H1 (cell line): ENCODE results near the gene IQCE. TPM values are rescaled to one million over a fixed set of nuclear protein-coding genes. Genes with fewer than 3 reads are reported as not detected.

Source experiments
- CTCF ChIA-PET: fragments of 300-600 bp; sonication (Branson Sonifier 250); formaldehyde crosslinking; loops from one replicate; lab custom pipeline; 2021; ENCODE audit not compliant: partially characterized antibody; lab: Charles Lee
- POLR2A ChIA-PET: fragments of 300-600 bp; sonication (Branson Sonifier 250); formaldehyde crosslinking; loops from one replicate; lab custom pipeline; 2021; ENCODE audit warnings: inconsistent platforms; ENCODE audit not compliant: partially characterized antibody; lab: Charles Lee
- DNase-seq, 2 experiments: peaks; one replicate each; pipeline versions ENCODE4 v3.0.0 to v3.0.0-alpha.2; 2010 to 2022; ENCODE audit warnings: low spot score in 2 of 2, low read depth in 1 of 2, mixed read lengths in 1 of 2
- FAIRE-seq: peaks from 2 replicates; lab custom pipeline; 2011; peaks lifted over from hg19 to GRCh38; lab: Jason Lieb, UNC
- H2AFZ ChIP-seq: 2 replicates; pipeline ENCODE4 v1.8.1; 2012; ENCODE audit warnings: low read length, inconsistent platforms
- H2AK5ac ChIP-seq: 2 replicates; pipeline ENCODE4 v1.6.1; 2013; ENCODE audit warnings: low read depth, low read length
- H2BK120ac ChIP-seq: replicated peaks from 2 replicates; pipeline ENCODE3; 2013; ENCODE audit warnings: low read depth, low read length, inconsistent platforms
- H2BK12ac ChIP-seq: 2 replicates; pipeline ENCODE4 v1.6.1; 2013; ENCODE audit warnings: low read depth, low read length
- H2BK15ac ChIP-seq: 2 replicates; pipeline ENCODE4 v1.6.1; 2013; ENCODE audit warnings: low read length
- H2BK20ac ChIP-seq: 2 replicates; pipeline ENCODE4 v1.6.1; 2013; ENCODE audit warnings: low read length
- H2BK5ac ChIP-seq: 2 replicates; pipeline ENCODE4 v1.6.1; 2013; ENCODE audit warnings: low read depth, low read length
- H3K14ac ChIP-seq: 2 replicates; pipeline ENCODE4 v1.6.1; 2013; ENCODE audit warnings: inconsistent platforms; ENCODE audit not compliant: insufficient read length
- H3K18ac ChIP-seq: 2 replicates; pipeline ENCODE4 v1.6.1; 2013; ENCODE audit warnings: low read length; ENCODE audit errors: extremely low read depth
- H3K23ac ChIP-seq: 2 replicates; pipeline ENCODE4 v1.6.1; 2013; ENCODE audit warnings: inconsistent platforms; ENCODE audit not compliant: insufficient read length
- H3K23me2 ChIP-seq: 2 replicates; pipeline ENCODE4 v1.6.1; 2013; ENCODE audit warnings: low read depth, low read length
- H3K27ac ChIP-seq: 2 replicates; pipeline ENCODE4 v1.6.1; 2011; ENCODE audit warnings: low read depth, low read length, inconsistent platforms
- H3K27me3 ChIP-seq, 4 experiments: replicated peaks in 1 of 4; 1 replicate in 1 of 4; 2 replicates in 3 of 4; pipeline versions ENCODE4 v1.6.1 to v1.8.1; 2011 to 2013; ENCODE audit warnings: low read length in 3 of 4, mild to moderate bottlenecking in 3 of 4, inconsistent platforms in 2 of 4, mixed read lengths in 2 of 4, moderate library complexity in 1 of 4; ENCODE audit not compliant: control insufficient read depth in 3 of 4, insufficient read depth in 3 of 4; ENCODE audit errors: extremely low read depth in 1 of 4
- H3K36me3 ChIP-seq, 4 experiments: 2 replicates each; pipeline versions ENCODE4 v1.6.1 to v1.8.1; 2011 to 2013; ENCODE audit warnings: mild to moderate bottlenecking in 4 of 4, low read length in 3 of 4, moderate library complexity in 2 of 4, control low read depth in 1 of 4, inconsistent platforms in 1 of 4; ENCODE audit not compliant: insufficient read depth in 4 of 4, control insufficient read depth in 2 of 4
- H3K4ac ChIP-seq: replicated peaks from 2 replicates; pipeline ENCODE3; 2013; ENCODE audit warnings: low read length, low read depth, mixed read lengths, inconsistent platforms; ENCODE audit not compliant: insufficient read length
- H3K4me1 ChIP-seq, 4 experiments: replicated peaks in 1 of 4; 1 replicate in 1 of 4; 2 replicates in 3 of 4; pipeline versions ENCODE4 v1.6.1 to v1.8.1; 2011 to 2013; ENCODE audit warnings: low read length in 3 of 4, inconsistent platforms in 2 of 4, mixed read lengths in 1 of 4; ENCODE audit not compliant: insufficient read depth in 4 of 4, control insufficient read depth in 3 of 4
- H3K4me2 ChIP-seq, 2 experiments: 2 replicates each; pipeline versions ENCODE4 v1.6.1 to v1.8.1; 2011 to 2013; ENCODE audit warnings: low read depth in 2 of 2, low read length in 2 of 2, control low read depth in 1 of 2, inconsistent platforms in 1 of 2, mild to moderate bottlenecking in 1 of 2; ENCODE audit not compliant: insufficient read depth in 1 of 2
- H3K4me3 ChIP-seq, 4 experiments: fragments of 200-600, 300-600 bp in 1 of 4; sonication (generic), shearing (Covaris generic), sonication (Bioruptor Twin) in 1 of 4; 2 replicates each; pipeline versions ENCODE4 v1.5.1 to v1.8.1; 2011 to 2016; ENCODE audit warnings: low read length in 4 of 4, low read depth in 3 of 4, control low read depth in 2 of 4, inconsistent platforms in 2 of 4, mild to moderate bottlenecking in 2 of 4, mixed read lengths in 1 of 4, moderate library complexity in 1 of 4; ENCODE audit not compliant: insufficient read depth in 2 of 4; ENCODE audit errors: extremely low read depth in 1 of 4
- H3K56ac ChIP-seq: replicated peaks from 2 replicates; pipeline ENCODE3; 2013; ENCODE audit warnings: low read depth, mild to moderate bottlenecking, mixed read lengths, low read length, inconsistent platforms; ENCODE audit not compliant: insufficient read length
- H3K79me1 ChIP-seq: 2 replicates; pipeline ENCODE4 v1.6.1; 2013; ENCODE audit warnings: low read depth, low read length, control low read depth
- H3K79me2 ChIP-seq, 2 experiments: 2 replicates each; pipeline versions ENCODE4 v1.6.1 to v1.8.1; 2012 to 2013; ENCODE audit warnings: low read length in 2 of 2, mild to moderate bottlenecking in 2 of 2, inconsistent platforms in 1 of 2; ENCODE audit not compliant: insufficient read depth in 2 of 2, control insufficient read depth in 1 of 2
- H3K9ac ChIP-seq, 4 experiments: replicated peaks in 1 of 4; 1 replicate in 1 of 4; 2 replicates in 3 of 4; pipeline versions ENCODE4 v1.6.1 to v1.8.1; 2011 to 2013; ENCODE audit warnings: low read depth in 3 of 4, low read length in 3 of 4, control low read depth in 2 of 4, mild to moderate bottlenecking in 2 of 4, moderate library complexity in 2 of 4, inconsistent platforms in 1 of 4; ENCODE audit errors: extremely low read depth in 1 of 4
- H3K9me3 ChIP-seq, 2 experiments: 2 replicates each; pipeline versions ENCODE4 v1.6.1 to v1.8.1; 2012 to 2013; ENCODE audit warnings: mild to moderate bottlenecking in 2 of 2, moderate library complexity in 2 of 2, control low read depth in 1 of 2, inconsistent platforms in 1 of 2, low read depth in 1 of 2, low read length in 1 of 2, mixed read lengths in 1 of 2; ENCODE audit not compliant: insufficient read depth in 2 of 2
- H4K20me1 ChIP-seq, 2 experiments: replicated peaks in 1 of 2; 2 replicates each; pipeline versions ENCODE3 to v1.8.1; 2011 to 2013; ENCODE audit warnings: inconsistent platforms in 2 of 2, low read length in 2 of 2, mild to moderate bottlenecking in 1 of 2; ENCODE audit not compliant: insufficient read depth in 2 of 2, control insufficient read depth in 1 of 2
- H4K5ac ChIP-seq: 2 replicates; pipeline ENCODE4 v1.6.1; 2013; ENCODE audit warnings: low read length, low read depth, mixed read lengths, inconsistent platforms; ENCODE audit not compliant: insufficient read length
- H4K8ac ChIP-seq: 2 replicates; pipeline ENCODE4 v1.8.0; 2013; ENCODE audit warnings: mild to moderate bottlenecking, moderate library complexity, low read length, inconsistent platforms; ENCODE audit not compliant: insufficient read depth; ENCODE audit errors: extremely low read depth
- H4K91ac ChIP-seq: replicated peaks from 2 replicates; pipeline ENCODE3; 2013; ENCODE audit warnings: low read length, mixed read lengths, inconsistent platforms; ENCODE audit not compliant: insufficient read length
- CTCF ChIP-seq, 3 experiments: IDR thresholded peaks; 1 replicate in 2 of 3; 2 replicates in 1 of 3; pipeline versions ENCODE4 v1.5.1 to v1.6.1; 2011; ENCODE audit warnings: low read length in 3 of 3, mild to moderate bottlenecking in 3 of 3, inconsistent platforms in 2 of 3, low read depth in 1 of 3, moderate library complexity in 1 of 3; ENCODE audit not compliant: insufficient read depth in 1 of 3; ENCODE audit errors: control extremely low read depth in 1 of 3
- MAFK ChIP-seq: IDR thresholded peaks from 2 replicates; pipeline ENCODE4 v1.6.1; 2012; ENCODE audit warnings: low read depth, mild to moderate bottlenecking, improper control_type of control experiment, low read length
- WGBS, 2 experiments: shearing (Covaris generic) in 1 of 2; methylation state at CpG; one replicate each; pipeline versions ENCODE4 v1.1.6 to v1.1.7; 2013 to 2015; ENCODE audit warnings: low lambda C conversion rate in 2 of 2, mixed read lengths in 2 of 2, inconsistent platforms in 1 of 2, low coverage in 1 of 2, missing lambda C conversion rate in 1 of 2; ENCODE audit not compliant: insufficient replicate concordance in 2 of 2, insufficient coverage in 1 of 2, insufficient read length in 1 of 2; ENCODE audit errors: extremely low coverage in 1 of 2, missing lambda C conversion rate in 1 of 2; 5-methylcytosine and 5-hydroxymethylcytosine counted together
- polyA plus RNA-seq, 7 experiments: library from polyadenylated mRNA; depleted of rRNA in 3 of 7; stranded (reverse) in 5 of 7; unstranded in 2 of 7; fragments of >200 nt in 5 of 7; fragments of 200-250 nt in 2 of 7; gene quantifications; 1 replicate in 5 of 7; 2 replicates in 1 of 7; 4 replicates in 1 of 7; pipeline versions ENCODE4 v1.2.1 to v1.2.3, GENCODE V29; 2011 to 2013; ENCODE audit warnings: missing spikeins in 2 of 7, mixed read lengths in 2 of 7
- total RNA-seq: library from RNA; stranded (reverse); fragmentation: NEBNext Ultra II Directional; extraction: Animal tissue kit (Norgen Biotek cat#: 25700); gene quantifications from 2 replicates; pipeline ENCODE4 v1.2.1, GENCODE V29; 2021

Gene IQCE
- total and polyA plus RNA-seq, 2 of the 8 experiments (the other 6 are each of a cell fraction or from before 2014, with no cell fraction given) = 2.2 to 4.9 TPM

GRCh38 chr7:2661096-2661449 lies 102.3 kb downstream of the IQCE start:
- Histone ChIP-seq H4K5ac (no peak overlapping the region), H3K18ac (no peak overlapping the region), H3K27me3 (no peaks in the 10 kb centered on the region; a peak in 2 of 7 replicates), H2BK120ac (no peak overlapping the region), H3K14ac (no peak overlapping the region), H4K8ac (no peak overlapping the region), H3K56ac (no peak overlapping the region), H3K79me1 (peaks cover 3% of the 10 kb centered on the region; the same call in 1 of the 2 replicates), H2AK5ac (no peak overlapping the region), H3K4me3 (no peak overlapping the region), H3K4me2 (no peak overlapping the region), H3K4ac (no peak overlapping the region), H3K36me3 (peaks cover 7 to 36% (median 15%) of the 10 kb centered on the region in 4 experiments; a peak in 7 of 8 replicates), H2BK12ac (no peak overlapping the region), H3K9ac (no peak overlapping the region), H3K23ac (no peak overlapping the region)
- POLR2A ChIA-PET = interaction anchor here (0.9 to 1.3 kb wide), 6 partner anchors 9 to 209 kb away, joined by 3 to 4 read pairs (median 3); no protein-coding TSS in a partner anchor
- no peak for FAIRE-seq
- TF ChIP-seq CTCF (IDR thresholded peaks at IDR 0.05; ENCODE audit: control extremely low read depth in 1 of 3, insufficient read depth in 1 of 3, low read depth in 1 of 3, low read length in 3 of 3) (peak in 1 of 3 experiments; percentile 1; a peak in 1 of 4 replicates), MAFK (no peak)
- TF ChIP-seq, all 59 proteins: peak for 1
- Histone ChIP-seq H3K9me3 (no peaks in the 10 kb centered on the region; a peak in 1 of 4 replicates), H3K27ac (no peak overlapping the region), H2BK15ac (no peak overlapping the region), H2AFZ (no peak overlapping the region), H4K91ac (no peak overlapping the region), H2BK20ac (no peak overlapping the region), H2BK5ac (no peak overlapping the region), H3K4me1 (peaks cover 0 to 4% (median under 1%) of the 10 kb centered on the region in 4 experiments; a peak in 2 of 7 replicates), H3K23me2 (peaks cover 5% of the 10 kb centered on the region; the same call in 1 of the 2 replicates), H4K20me1 (peaks cover 0 to 19% of the 10 kb centered on the region in 2 experiments), H3K79me2 (no peaks in the 10 kb centered on the region)
- CTCF ChIA-PET = interaction anchor here (0.6 to 4.0 kb wide), 19 partner anchors 10 to 209 kb away, joined by 3 to 27 read pairs (median 5); no protein-coding TSS in a partner anchor
- DNase-seq = no peak
- 87% methylated on average over 8 of the region's 10 CpGs; no CpG with 5 or more reads in 1 of the 2 experiments for WGBS, 2 experiments
